ENCODE results near the gene SMAP1.

GRCh38 chr6:70874181-70874913 is 206.7 kb downstream of the SMAP1 start:
- TF ChIP-seq POLR2A (IDR thresholded peaks at IDR 0.05): no peak
- TF ChIP-seq, protein P1, sequence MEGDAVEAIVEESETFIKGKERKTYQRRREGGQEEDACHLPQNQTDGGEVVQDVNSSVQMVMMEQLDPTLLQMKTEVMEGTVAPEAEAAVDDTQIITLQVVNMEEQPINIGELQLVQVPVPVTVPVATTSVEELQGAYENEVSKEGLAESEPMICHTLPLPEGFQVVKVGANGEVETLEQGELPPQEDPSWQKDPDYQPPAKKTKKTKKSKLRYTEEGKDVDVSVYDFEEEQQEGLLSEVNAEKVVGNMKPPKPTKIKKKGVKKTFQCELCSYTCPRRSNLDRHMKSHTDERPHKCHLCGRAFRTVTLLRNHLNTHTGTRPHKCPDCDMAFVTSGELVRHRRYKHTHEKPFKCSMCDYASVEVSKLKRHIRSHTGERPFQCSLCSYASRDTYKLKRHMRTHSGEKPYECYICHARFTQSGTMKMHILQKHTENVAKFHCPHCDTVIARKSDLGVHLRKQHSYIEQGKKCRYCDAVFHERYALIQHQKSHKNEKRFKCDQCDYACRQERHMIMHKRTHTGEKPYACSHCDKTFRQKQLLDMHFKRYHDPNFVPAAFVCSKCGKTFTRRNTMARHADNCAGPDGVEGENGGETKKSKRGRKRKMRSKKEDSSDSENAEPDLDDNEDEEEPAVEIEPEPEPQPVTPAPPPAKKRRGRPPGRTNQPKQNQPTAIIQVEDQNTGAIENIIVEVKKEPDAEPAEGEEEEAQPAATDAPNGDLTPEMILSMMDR (IDR thresholded peaks at IDR 0.05): no peak

Data from right lobe of liver (tissue), 4 donors.